GM10266 (cell line): ENCODE measurements around the gene E2F3.

Source experiments
- DNase-seq: peaks from one replicate; pipeline ENCODE4 v3.0.0; 2012; ENCODE audit errors: extremely low spot score
- CTCF ChIP-seq: IDR thresholded peaks from 2 replicates; pipeline ENCODE4 v1.5.1; 2012; ENCODE audit warnings: mild to moderate bottlenecking, low read depth; ENCODE audit not compliant: control insufficient read depth, insufficient read depth; ENCODE audit errors: missing control alignments

Gene E2F3

GRCh38 chr6:20454204-20454824 is 52.6 kb downstream of the E2F3 start:
- TF ChIP-seq CTCF = no peak
- no peak for DNase-seq

GRCh38 chr6:20455251-20455940 is 53.7 kb downstream of the E2F3 start:
- DNase-seq = no peak
- TF ChIP-seq CTCF = no peak

- no peak for TF ChIP-seq CTCF
- no peak for DNase-seq
These were observed 56.6 kb downstream of the E2F3 start for GRCh38 chr6:20458027-20458894.

- TF ChIP-seq CTCF = no peak
- no peak for DNase-seq
These were observed 58.0 kb downstream of the E2F3 start for GRCh38 chr6:20459682-20460081.

GRCh38 chr6:20461576-20461975 is 59.9 kb downstream of the E2F3 start:
- DNase-seq = no peak

GRCh38 chr6:20463396-20463795 is 61.7 kb downstream of the E2F3 start:
- peak; percentile 11 for DNase-seq
- TF ChIP-seq CTCF = no peak

More at GRCh38 chr6:20461576-20461975, 59.9 kb downstream of the E2F3 start:
- TF ChIP-seq CTCF = no peak
